Medulla oblongata (tissue), 1 donor: ENCODE measurements around the gene MYH7.

Source experiments
- DNase-seq: peaks from one replicate; pipeline ENCODE4 v3.0.0-alpha.2; 2015; ENCODE audit errors: extremely low spot score

The MYH7 gene

GRCh38 chr14:23373041-23373440 is 62.4 kb downstream of the MYH7 start:
- no peak for DNase-seq

- no peak for DNase-seq
Observed at GRCh38 chr14:23372509-23372908, 63.0 kb downstream of the MYH7 start, which contains the start of gene IL25. TSS of gene IL25 (plus strand) at chr14:23372809.

GRCh38 chr14:23371865-23372264 is 63.6 kb downstream of the MYH7 start:
- DNase-seq = no peak

GRCh38 chr14:23370221-23370620 is 65.2 kb downstream of the MYH7 start:
- DNase-seq = no peak

GRCh38 chr14:23366426-23366921 is 69.0 kb downstream of the MYH7 start:
- DNase-seq = peak; percentile 70

GRCh38 chr14:23365732-23366425 is 69.6 kb downstream of the MYH7 start:
- DNase-seq = peak; percentile 88

GRCh38 chr14:23365036-23365731 is 70.3 kb downstream of the MYH7 start, which contains the start of gene EFS:
TSS of gene EFS (minus strand) at chr14:23365172. CDS start at chr14:23365025, 147 bp downstream.
- DNase-seq = peak; percentile 54

- peak; percentile 88 for DNase-seq
Observed at GRCh38 chr14:23364164-23365035, 71.1 kb downstream of the MYH7 start.
